ENCODE data around the gene FMN1. TPM values are rescaled to one million over a fixed set of nuclear protein-coding genes. Genes with fewer than 3 reads are reported as not detected.

FMN1 gene
- total RNA-seq, 4 donors from 2014 or later, result 5.1 to 13.3 (median 9.0) TPM

DNA sequence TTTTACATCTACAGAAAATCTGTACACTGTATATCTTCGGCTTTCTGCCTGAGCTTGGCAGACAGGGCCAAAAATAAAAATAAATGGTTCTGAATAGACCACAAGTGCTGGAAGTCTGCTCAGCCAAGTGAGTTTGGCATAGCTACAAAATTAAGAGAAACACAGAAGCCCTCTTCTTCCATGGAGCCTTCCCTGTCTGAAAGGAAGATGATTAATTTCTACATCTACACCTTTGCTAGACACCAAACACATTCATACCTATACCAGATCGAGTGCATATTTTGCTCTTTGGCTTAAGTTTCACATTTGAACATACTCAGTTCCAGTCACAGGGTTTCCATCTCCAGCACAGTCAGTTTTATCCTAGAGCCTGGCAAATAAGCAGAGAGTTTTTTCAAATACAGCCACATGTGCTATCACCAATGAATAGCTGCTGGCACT lies 252.1 kb downstream of the FMN1 start:
- Histone ChIP-seq H3K27me3 (no peaks in the 10 kb centered on the region), H3K36me3 (no peaks in the 10 kb centered on the region), H3K27ac (peak overlapping the region; percentile 27 to 60 (median 59)), H3K4me1 (peaks cover 0 to 28% (median 8%) of the 10 kb centered on the region in 3 donors), H3K9me3 (no peaks in the 10 kb centered on the region), H3K4me3 (no peak overlapping the region)
- WGBS, 2 donors (ENCODE audit: low coverage in 1 of 2), result 14 to 21% methylated on average over 1 to 2 of the region's 2 CpGs
- no peak for ATAC-seq
- TF ChIP-seq, protein P1, sequence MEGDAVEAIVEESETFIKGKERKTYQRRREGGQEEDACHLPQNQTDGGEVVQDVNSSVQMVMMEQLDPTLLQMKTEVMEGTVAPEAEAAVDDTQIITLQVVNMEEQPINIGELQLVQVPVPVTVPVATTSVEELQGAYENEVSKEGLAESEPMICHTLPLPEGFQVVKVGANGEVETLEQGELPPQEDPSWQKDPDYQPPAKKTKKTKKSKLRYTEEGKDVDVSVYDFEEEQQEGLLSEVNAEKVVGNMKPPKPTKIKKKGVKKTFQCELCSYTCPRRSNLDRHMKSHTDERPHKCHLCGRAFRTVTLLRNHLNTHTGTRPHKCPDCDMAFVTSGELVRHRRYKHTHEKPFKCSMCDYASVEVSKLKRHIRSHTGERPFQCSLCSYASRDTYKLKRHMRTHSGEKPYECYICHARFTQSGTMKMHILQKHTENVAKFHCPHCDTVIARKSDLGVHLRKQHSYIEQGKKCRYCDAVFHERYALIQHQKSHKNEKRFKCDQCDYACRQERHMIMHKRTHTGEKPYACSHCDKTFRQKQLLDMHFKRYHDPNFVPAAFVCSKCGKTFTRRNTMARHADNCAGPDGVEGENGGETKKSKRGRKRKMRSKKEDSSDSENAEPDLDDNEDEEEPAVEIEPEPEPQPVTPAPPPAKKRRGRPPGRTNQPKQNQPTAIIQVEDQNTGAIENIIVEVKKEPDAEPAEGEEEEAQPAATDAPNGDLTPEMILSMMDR (IDR thresholded peaks at IDR 0.05), result no peak
- TF ChIP-seq POLR2A (IDR thresholded peaks at IDR 0.05), result no peak
- no peak for TF ChIP-seq EP300 (IDR thresholded peaks at IDR 0.05)
- no peak for TF ChIP-seq POLR2AphosphoS5 (IDR thresholded peaks at IDR 0.05)

DNA sequence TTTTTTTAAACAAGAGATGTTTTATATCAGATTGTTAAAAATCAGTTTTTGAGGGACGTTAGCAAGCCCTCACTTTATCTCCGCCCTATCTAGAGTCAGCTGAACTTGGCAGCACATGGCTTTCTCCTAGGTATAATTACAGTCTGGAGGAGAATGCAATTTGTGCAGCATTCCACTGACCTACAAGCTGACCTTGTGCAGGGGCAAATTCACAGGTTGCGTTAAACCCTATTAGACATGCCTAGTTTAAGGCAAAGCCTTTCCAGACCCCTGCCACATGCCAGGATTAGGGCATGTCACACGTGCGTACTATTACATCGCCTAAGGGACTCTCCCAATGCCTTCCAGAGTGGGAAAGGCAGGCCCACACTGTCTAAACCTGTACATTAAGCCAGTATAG lies 252.7 kb downstream of the FMN1 start:
- ATAC-seq, result no peak
- H3K4me1 ChIP-seq, result peaks cover 0 to 28% (median 8%) of the 10 kb centered on the region in 3 donors

DNA sequence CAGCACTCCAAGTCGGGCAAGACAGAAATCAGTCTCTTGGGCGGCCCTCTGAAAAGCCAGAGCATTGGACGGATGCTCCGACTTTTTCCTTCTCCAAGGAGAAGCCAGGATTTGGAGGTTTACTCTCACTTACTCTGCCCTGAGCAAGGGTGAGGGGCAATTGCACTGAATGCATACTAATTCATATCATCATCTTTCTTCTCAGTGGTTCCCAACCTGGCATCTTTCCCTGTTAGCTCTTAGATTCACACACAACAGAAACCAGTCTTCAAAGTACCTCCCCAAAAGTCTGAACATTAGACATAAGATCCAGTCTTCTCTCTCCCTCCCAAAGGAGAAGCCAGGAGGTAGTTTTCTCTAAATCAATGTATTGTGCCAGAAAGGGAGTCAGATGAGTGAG lies 257.5 kb downstream of the FMN1 start:
- no peaks in the 10 kb centered on the region for H3K27me3 ChIP-seq
- H3K36me3 ChIP-seq, result no peaks in the 10 kb centered on the region
- H3K4me1 ChIP-seq, result peaks cover 0 to 15% (median 5%) of the 10 kb centered on the region in 3 donors
- TF ChIP-seq, protein P1 (IDR thresholded peaks at IDR 0.05), result no peak
- TF ChIP-seq POLR2A (IDR thresholded peaks at IDR 0.05), result no peak
- H3K9me3 ChIP-seq, result no peaks in the 10 kb centered on the region
- no peak overlapping the region for H3K4me3 ChIP-seq
- WGBS, 2 donors (ENCODE audit: low coverage in 1 of 2), result 89 to 94% methylated on average over 4 of the region's 4 CpGs
- no peak overlapping the region for H3K27ac ChIP-seq
- ATAC-seq, result no peak

More for the DNA sequence above, 252.7 kb downstream of the FMN1 start:
- no peaks in the 10 kb centered on the region for H3K36me3 ChIP-seq
- peak overlapping the region; percentile 27 to 60 (median 59) for H3K27ac ChIP-seq
- no peak for TF ChIP-seq POLR2AphosphoS5 (IDR thresholded peaks at IDR 0.05)
- TF ChIP-seq, protein P1 (IDR thresholded peaks at IDR 0.05), result no peak
- TF ChIP-seq EP300 (IDR thresholded peaks at IDR 0.05), result no peak
- TF ChIP-seq POLR2A (IDR thresholded peaks at IDR 0.05), result no peak
- no peaks in the 10 kb centered on the region for H3K9me3 ChIP-seq
- H3K27me3 ChIP-seq, result no peaks in the 10 kb centered on the region
- no peak overlapping the region for H3K4me3 ChIP-seq
- 49 to 52% methylated on average over 4 to 5 of the region's 6 CpGs for WGBS, 2 donors (ENCODE audit: low coverage in 1 of 2)

DNA sequence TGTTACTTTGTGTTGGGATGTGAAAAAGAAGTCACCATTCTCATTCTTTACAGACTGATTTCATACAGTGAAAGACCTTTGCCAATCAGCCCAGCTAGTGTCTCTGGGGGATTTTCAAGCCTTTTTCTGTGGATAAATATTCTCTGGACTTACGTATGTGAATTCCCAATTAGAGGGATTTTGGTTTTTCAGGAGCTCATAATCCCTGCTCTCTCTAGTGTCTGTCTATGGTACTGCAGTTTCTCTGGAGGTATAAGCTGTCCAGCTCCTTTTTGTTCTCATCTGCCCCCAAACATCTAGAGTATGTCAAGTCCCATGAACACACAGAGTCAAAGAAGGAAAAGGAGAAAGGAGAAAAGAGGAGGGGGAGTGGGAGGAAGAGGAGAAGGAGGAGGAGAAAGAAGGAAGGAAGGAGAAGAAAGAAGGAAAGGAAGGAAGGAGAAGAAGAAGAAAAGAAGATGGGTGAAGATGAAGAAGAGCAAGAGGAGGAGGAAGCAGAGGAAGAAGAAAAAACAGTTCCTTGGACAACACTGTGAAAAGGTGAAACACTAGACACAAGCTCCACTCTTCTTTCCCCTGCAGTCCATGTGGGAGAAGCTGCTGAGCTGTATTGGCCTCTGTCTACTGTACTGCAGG lies 258.1 kb downstream of the FMN1 start:
- 18 to 60% methylated on average over 1 of the region's 1 CpG for WGBS, 2 donors (ENCODE audit: low coverage in 1 of 2)
- no peak overlapping the region for H3K4me3 ChIP-seq
- no peaks in the 10 kb centered on the region for H3K9me3 ChIP-seq
- peaks cover 0 to 9% (median 0%) of the 10 kb centered on the region in 3 donors for H3K4me1 ChIP-seq
- no peaks in the 10 kb centered on the region for H3K27me3 ChIP-seq
- TF ChIP-seq, protein P1 (IDR thresholded peaks at IDR 0.05), result peak; percentile 31 to 55 (median 46)
- no peak for TF ChIP-seq POLR2AphosphoS5 (IDR thresholded peaks at IDR 0.05)
- no peaks in the 10 kb centered on the region for H3K36me3 ChIP-seq
- ATAC-seq, result no peak
- H3K27ac ChIP-seq, result no peak overlapping the region

DNA sequence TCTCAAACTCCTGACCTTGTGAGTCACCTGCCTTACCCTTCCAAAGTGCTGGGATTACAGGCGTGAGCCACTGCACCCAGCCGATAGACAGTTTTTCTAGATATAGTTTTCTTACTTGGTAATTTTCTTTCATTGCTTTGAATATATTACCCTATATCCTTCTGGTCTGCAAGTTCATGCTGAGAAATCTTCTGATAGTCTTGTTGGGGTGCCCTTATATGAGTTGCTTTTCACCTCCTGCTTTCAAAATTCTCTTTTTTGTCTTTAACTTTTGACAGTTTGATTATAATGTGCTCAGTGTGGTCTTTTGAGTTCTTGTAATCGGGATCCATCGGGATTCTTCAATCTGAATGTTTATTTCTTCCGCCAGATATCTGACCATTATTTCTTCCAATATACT lies 259.4 kb downstream of the FMN1 start:
- Histone ChIP-seq H3K4me3 (no peak overlapping the region), H3K27ac (no peak overlapping the region), H3K9me3 (no peaks in the 10 kb centered on the region), H3K36me3 (no peaks in the 10 kb centered on the region), H3K4me1 (no peaks in the 10 kb centered on the region), H3K27me3 (no peaks in the 10 kb centered on the region)
- 92 to 97% methylated on average over 5 of the region's 5 CpGs for WGBS, 2 donors (ENCODE audit: low coverage in 1 of 2)
- TF ChIP-seq EP300 (IDR thresholded peaks at IDR 0.05) (no peak), POLR2AphosphoS5 (IDR thresholded peaks at IDR 0.05) (no peak), POLR2A (IDR thresholded peaks at IDR 0.05) (no peak)
- TF ChIP-seq, protein P1 (IDR thresholded peaks at IDR 0.05), result no peak
- ATAC-seq, result no peak
